ENCODE results near the gene NRBP1.

DNA sequence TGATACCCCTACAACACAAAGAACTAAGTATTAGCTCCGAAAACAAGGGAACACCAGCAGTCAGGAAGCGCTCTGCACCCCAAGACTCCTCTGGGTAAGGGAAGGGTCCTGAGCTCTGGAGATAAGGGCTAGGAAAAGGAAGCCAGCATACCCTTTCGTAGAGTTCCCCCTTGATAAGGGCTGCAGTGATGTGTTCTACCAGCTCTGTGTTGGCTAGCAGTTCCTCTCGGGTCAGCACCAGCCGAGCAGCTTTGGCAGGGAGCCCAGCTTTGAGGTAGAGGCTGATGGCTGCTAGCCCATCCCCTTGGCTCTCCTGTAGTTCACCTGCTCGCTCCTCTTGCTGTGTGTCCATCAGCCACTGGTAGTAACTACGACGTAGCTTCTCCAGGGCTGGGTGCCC, 32.7 kb downstream of the NRBP1 start:
- TF ChIP-seq PCBP2 (IDR thresholded peaks at IDR 0.05; ENCODE audit: low read depth, low read length, poor library complexity, severe bottlenecking) (no peak), TEAD4 (IDR thresholded peaks at IDR 0.05; ENCODE audit: low read length) (peak; percentile 54; the same call in 1 of the 2 replicates), TEAD4 (CRISPR knock-in tag; IDR thresholded peaks at IDR 0.05; ENCODE audit: borderline replicate concordance) (no peak), CBX8 (IDR thresholded peaks at IDR 0.05; ENCODE audit: borderline replicate concordance, extremely low read depth, low read depth, low read length, poor library complexity, severe bottlenecking) (no peak), POLR2A (conservative IDR thresholded peaks at IDR 0.05) (no peak), MAFK (IDR thresholded peaks at IDR 0.05; ENCODE audit: low read length) (no peak)
- TF ChIP-seq, protein P1, sequence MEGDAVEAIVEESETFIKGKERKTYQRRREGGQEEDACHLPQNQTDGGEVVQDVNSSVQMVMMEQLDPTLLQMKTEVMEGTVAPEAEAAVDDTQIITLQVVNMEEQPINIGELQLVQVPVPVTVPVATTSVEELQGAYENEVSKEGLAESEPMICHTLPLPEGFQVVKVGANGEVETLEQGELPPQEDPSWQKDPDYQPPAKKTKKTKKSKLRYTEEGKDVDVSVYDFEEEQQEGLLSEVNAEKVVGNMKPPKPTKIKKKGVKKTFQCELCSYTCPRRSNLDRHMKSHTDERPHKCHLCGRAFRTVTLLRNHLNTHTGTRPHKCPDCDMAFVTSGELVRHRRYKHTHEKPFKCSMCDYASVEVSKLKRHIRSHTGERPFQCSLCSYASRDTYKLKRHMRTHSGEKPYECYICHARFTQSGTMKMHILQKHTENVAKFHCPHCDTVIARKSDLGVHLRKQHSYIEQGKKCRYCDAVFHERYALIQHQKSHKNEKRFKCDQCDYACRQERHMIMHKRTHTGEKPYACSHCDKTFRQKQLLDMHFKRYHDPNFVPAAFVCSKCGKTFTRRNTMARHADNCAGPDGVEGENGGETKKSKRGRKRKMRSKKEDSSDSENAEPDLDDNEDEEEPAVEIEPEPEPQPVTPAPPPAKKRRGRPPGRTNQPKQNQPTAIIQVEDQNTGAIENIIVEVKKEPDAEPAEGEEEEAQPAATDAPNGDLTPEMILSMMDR (IDR thresholded peaks at IDR 0.05 in 2 of 3, conservative IDR thresholded peaks at IDR 0.05 in 1 of 3; ENCODE audit: insufficient read depth in 2 of 3, low read depth in 1 of 3, low read length in 3 of 3) = no peak

Data from K562 (cell line).